Stimulated activated CD4-positive, alpha-beta T cell treated with anti-CD3 and anti-CD28 coated beads, Interleukin-4, amount 100 ng/mL, for 48 hours (primary cell): ENCODE data around the gene SMARCD2.
"Not testable (repeated sequence)": the region's sequence is repeated elsewhere in the genome, so short reads cannot be mapped to it uniquely, and the experiment has no call there.

Experiments
- DNase-seq, 2 donors: peaks; one replicate each; pipeline ENCODE4 v3.0.0-alpha.2; 2020; ENCODE audit warnings: low read depth in 2 of 2

SMARCD2 gene

DNA sequence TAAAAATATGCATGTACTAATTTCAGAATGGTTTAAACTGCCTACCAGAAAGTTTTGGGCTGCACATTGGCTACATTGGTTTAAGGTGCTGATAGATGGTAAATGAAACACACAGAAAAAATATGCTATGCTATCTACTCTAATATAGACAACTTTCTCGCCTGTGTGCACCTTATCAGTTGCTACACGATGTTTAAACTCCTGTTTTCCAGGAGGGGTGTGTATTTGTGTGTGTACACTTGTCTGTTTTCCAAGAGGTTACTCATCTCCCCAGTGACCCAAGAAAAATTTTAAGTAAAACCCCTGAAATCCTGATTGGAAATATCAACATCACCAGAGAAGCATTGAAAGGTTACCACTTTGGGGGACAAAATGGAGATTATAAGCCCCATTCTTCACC is 36.9 kb downstream of the SMARCD2 start:
- DNase-seq, result no peak

DNA sequence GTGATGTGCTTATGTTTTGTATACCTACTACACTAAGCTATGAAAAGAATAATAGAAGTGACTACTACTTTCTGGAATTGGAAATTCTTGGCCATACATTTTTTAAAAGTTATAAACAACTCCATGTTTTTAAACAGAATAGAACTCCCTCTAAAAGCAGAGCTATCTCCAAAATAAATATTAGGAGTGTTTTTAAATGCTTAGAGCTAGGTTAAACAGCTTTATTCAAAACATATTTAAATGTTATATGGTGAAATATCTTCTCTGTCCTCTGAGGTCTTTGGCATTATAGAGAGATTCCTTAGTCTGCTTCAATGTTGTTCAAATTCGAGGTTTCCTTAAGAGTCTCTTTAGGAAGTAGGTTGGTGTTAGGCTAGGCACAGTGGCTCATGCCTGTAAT is 38.2 kb downstream of the SMARCD2 start:
- no peak for DNase-seq

DNA sequence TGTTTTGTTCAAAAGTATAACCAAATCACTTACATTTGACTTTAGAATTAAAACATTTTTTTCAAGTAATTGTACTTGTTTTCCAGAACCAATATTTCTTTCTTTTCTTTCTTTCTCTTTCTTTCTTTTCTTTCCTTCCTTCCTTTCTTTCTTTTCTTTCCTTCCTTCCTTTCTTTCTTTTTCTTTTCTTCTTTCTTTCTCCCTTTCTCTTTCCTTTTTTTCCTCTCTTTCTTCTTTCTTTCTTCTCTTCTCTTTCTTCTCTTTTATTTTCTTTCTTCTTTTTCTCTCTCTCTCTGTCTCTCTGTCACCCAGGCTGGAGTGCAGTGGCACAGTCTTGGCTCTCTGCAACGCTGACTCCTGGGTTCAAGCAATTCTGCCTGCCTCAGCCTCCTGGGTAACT is 41.7 kb downstream of the SMARCD2 start:
- no peak for DNase-seq

DNA sequence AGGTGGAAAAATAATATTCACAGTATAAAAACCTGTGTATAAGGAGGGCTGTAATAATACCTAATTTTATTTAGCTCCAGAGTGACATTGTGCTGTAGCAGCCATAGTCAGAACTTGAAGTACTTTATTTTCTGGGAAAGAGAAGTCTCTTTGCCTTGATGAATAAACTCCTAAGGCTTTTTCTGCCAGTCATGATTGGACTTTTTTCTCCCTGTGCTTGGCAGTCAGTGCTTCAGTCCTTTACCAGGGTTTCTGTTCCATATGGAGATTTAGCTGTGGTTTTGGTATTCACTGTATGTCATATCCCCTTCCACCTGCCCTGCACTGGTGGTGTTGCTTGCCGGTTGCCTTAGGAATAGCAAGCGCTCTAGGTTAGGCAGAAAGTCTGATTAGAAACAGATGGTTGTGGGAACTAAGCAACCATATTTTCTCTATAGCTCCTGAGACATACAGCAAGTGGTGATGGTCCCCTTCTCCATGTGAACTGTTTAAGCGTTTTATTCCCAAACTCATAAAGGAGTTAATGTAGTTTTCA is 43.8 kb downstream of the SMARCD2 start:
- no peak for DNase-seq

DNA sequence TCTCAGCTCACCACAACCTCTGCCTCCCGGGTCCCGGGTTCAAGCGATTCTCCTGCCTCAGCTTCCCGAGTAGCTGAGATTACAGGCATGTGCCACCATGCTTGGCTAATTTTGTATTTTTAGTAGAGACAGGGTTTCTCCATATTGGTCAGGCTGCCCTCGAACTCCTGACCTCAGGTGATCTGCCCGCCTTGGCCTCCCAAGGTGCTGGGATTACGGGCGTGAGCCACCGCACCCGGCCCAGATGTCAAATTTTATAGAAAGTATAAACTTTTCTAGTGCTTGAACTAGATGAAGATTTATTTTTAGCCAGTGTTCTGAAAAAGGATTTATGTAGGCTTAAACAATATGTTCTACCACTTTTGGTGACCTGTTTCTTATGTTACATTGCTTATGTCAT is 46.1 kb downstream of the SMARCD2 start:
- DNase-seq, result not testable (repeated sequence)

DNA sequence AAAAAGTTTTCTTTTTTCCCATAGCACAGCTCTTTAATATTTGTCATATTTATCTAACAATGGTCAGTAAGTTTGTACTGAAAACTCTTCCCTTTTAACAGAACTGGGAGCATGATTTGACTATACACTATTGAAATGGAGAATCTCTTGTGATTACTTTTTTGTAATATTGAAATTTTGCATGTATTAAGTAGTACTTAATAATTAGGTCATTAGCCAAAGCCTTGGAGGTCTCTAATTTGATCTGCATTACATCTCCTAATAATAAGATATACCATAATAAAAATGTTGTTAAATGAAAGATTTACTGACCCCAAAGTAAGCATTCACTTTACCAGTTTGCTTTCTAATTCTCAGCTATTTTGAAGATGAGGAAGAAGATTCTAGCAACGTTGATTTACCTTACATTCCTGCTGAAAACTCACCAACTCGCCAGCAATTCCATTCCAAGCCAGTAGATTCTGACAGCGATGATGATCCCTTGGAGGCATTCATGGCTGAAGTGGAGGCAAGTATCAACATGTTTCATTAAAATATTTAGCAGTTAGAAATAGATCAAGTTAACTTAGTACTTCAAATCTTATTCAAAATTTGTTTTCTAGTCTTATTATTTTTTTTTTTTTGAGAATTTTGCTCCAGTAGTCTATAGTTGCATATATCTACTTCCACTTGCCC is 50.3 kb downstream of the SMARCD2 start:
- DNase-seq, result no peak

DNA sequence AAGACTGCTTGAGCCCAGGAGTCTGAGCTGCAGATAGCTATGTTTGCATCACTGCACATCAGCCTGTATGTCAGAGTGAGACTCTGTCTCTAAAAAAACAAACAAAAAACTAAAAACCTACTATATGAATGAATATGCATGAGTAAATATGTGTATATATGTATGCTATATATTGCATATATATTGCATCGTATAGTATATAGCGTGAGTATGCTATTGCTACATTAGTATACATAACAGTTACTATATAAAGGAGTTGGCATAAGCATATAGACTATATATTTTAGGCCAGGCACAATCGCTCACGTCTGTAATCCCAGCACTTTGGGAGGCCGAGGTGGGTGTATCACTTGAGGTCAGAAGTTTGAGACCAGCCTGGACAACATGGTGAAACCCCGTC is 52.4 kb downstream of the SMARCD2 start:
- no peak for DNase-seq

DNA sequence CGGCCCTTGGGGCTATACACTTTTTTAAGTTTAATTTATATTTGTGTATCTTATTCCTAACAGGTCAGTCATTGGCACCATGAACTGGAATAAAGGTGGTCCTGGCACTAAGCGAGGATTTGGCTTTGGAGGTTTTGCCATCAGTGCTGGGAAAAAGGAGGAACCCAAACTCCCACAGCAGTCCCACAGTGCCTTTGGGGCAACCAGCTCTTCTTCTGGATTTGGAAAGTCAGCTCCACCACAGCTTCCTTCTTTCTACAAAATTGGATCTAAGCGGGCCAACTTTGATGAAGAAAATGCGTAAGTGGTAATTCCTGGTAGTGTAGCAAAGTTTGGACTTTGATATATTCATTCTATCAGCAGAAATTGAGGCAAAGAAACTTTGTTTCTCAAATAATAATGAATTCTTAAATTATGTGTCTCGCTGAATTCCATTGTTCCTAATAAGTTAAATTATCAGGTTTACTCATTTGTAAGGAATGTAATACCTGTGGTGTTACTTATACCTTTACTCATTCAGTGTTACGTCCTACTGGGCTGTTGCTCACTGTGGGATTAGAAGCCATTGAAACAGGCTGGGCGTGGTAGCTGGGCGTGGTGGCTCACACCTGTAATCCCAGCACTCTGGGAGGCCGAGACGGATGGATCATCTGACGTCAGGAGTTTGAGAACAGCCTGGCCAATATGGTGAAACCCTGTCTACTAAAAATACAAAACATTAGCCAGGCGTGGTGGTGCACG is 55.3 kb downstream of the SMARCD2 start:
- no peak for DNase-seq

DNA sequence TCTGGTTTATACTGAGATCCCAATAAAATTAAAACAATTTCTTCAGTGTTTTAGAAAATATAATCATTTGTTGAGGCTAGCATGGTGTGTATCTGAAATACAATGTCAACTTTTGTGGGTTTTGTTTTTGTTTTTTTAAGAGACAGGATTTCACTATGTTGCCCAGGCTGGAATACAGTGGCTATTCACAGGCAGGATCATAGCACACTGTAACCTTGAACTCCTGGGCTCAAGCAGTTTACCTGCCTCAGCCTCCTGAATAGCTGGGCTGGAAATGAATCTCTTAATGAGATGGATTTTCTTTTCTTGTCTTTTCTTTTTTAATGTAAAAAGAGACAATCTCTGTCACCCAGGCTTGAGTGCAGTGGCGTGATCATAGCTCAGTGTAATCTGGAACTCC is 56.4 kb downstream of the SMARCD2 start:
- DNase-seq, result no peak

DNA sequence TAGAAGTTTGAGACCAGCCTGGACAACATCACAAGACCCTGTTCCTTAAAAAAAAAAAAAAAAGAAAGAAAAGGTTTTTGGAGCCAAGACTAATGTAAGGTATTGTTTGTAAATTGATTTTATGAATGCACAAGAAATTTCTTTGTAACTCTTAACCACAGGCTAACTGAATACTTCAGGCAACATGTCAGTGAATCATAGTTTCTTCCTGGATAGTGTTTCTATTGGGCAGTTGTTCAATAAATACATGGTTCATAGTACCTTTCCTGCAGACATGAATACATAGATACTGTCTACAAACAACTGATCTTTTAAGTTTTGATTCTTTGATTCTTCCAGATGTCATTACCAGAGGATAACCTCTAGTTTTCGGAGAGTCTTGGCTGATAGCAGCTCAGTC is 56.9 kb downstream of the SMARCD2 start:
- DNase-seq, result no peak

DNA sequence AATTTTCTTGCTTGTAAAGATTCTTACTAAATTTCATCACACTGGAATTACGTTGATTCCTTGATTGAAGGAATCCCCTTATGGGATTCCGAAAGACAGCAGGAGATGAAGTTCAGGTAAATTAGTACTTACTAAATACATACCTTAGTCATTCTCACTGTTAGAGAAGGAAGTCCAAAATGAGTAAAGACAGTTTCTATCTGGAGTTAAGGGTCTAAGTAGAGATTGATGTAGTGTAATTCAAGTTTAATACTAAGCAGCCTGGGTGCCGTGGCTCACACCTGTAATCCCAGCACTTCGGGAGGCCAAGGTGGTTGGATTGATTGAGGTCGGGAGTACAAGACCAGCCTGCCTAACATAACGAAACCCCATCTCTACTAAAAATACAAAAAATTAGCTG is 59.0 kb downstream of the SMARCD2 start:
- no peak for DNase-seq
